Caco-2 (cell line): Measurements from ENCODE around the gene USH2A. TPM values are rescaled to one million over a fixed set of nuclear protein-coding genes. Genes with fewer than 3 reads are reported as not detected.

Experiments used
- BruUV-seq: library from RNA; stranded (reverse); fragments of 400-500 nt; replicated peaks from 2 replicates; lab custom pipeline; 2021; lab: Mats Ljungman, UMichigan
- CTCF ChIA-PET: fragments of 300-600 bp; sonication (Branson Sonifier 250); formaldehyde crosslinking; loops from one replicate; lab custom pipeline; 2022; ENCODE audit warnings: antibody characterized with exemption; lab: Charles Lee
- POLR2A ChIA-PET: fragments of 300-600 bp; sonication (Branson Sonifier 250); formaldehyde crosslinking; loops from one replicate; lab custom pipeline; 2022; ENCODE audit warnings: antibody characterized with exemption; lab: Charles Lee
- DNase-seq, 2 experiments: peaks; one replicate each; pipeline versions ENCODE4 v3.0.0 to v3.0.0-alpha.2; 2020 to 2022
- H3K27me3 ChIP-seq: replicated peaks from 2 replicates; pipeline ENCODE4 v1.6.0; 2011; ENCODE audit warnings: low read length; ENCODE audit not compliant: control insufficient read depth, insufficient read depth
- H3K36me3 ChIP-seq: 2 replicates; pipeline ENCODE4 v1.5.1; 2011; ENCODE audit warnings: low read length; ENCODE audit not compliant: control insufficient read depth, insufficient read depth
- H3K4me1 ChIP-seq: fragments of 250-450 bp; sonication (Bioruptor Pico); 2 replicates; pipeline ENCODE4 v1.5.1; 2020; ENCODE audit warnings: mild to moderate bottlenecking
- H3K4me3 ChIP-seq: 2 replicates; pipeline ENCODE4 v1.5.1; 2011; ENCODE audit warnings: low read depth, mild to moderate bottlenecking, control low read depth, low read length
- H3K9me3 ChIP-seq: fragments of 250-450 bp; sonication (Bioruptor Pico); 2 replicates; pipeline ENCODE4 v1.5.1; 2020; ENCODE audit warnings: mild to moderate bottlenecking, moderate library complexity
- H3K27ac Mint-ChIP-seq: one replicate; pipeline ENCODE4 v1.8.0; 2022; ENCODE audit warnings: mixed read lengths; ENCODE audit not compliant: unreplicated experiment
- H3K27me3 Mint-ChIP-seq: one replicate; pipeline ENCODE4 v1.8.0; 2022; ENCODE audit warnings: mixed read lengths; ENCODE audit not compliant: insufficient read depth, unreplicated experiment
- H3K36me3 Mint-ChIP-seq: one replicate; pipeline ENCODE4 v1.8.0; 2022; ENCODE audit warnings: mild to moderate bottlenecking, mixed read lengths; ENCODE audit not compliant: insufficient read depth, unreplicated experiment
- H3K4me1 Mint-ChIP-seq: one replicate; pipeline ENCODE4 v1.8.0; 2022; ENCODE audit warnings: low read depth, mixed read lengths; ENCODE audit not compliant: unreplicated experiment
- H3K4me3 Mint-ChIP-seq: one replicate; pipeline ENCODE4 v1.8.0; 2022; ENCODE audit warnings: mild to moderate bottlenecking, moderate library complexity, mixed read lengths; ENCODE audit not compliant: unreplicated experiment
- H3K9me3 Mint-ChIP-seq: one replicate; pipeline ENCODE4 v1.8.0; 2022; ENCODE audit warnings: mixed read lengths; ENCODE audit not compliant: unreplicated experiment
- CTCF ChIP-seq, 2 experiments: fragments of 200-600 bp in 1 of 2; IDR thresholded peaks; 1 replicate in 1 of 2; 2 replicates in 1 of 2; pipeline versions ENCODE4 v1.5.1 to v1.8.0; 2011 to 2022; ENCODE audit warnings: antibody characterized with exemption in 1 of 2, control low read depth in 1 of 2, inconsistent platforms in 1 of 2, low read depth in 1 of 2, low read length in 1 of 2, mild to moderate bottlenecking in 1 of 2, moderate library complexity in 1 of 2; ENCODE audit not compliant: insufficient read depth in 1 of 2, severe bottlenecking in 1 of 2, unreplicated experiment in 1 of 2
- intact Hi-C: fragments of 100-400 bp; cut with micrococcal nuclease; formaldehyde crosslinking; loops from one replicate; pipeline ENCODE4 v1.10.0; 2022; ENCODE audit not compliant: unreplicated experiment
- total RNA-seq: library from RNA; stranded (reverse); gene quantifications from 2 replicates; pipeline ENCODE4 v1.2.3, GENCODE V29; 2022

The USH2A gene
- total RNA-seq, 1 experiment from 2014 or later = 0.11 TPM

- H3K27me3 Mint-ChIP-seq = no peaks in the 10 kb centered on the region
- H3K9me3 ChIP-seq = no peaks in the 10 kb centered on the region
- no peaks in the 10 kb centered on the region for H3K27me3 ChIP-seq
- H3K4me1 ChIP-seq = no peaks in the 10 kb centered on the region
- no peak overlapping the region for H3K27ac Mint-ChIP-seq
- BruUV-seq = no TSS peak
- no peak overlapping the region for H3K4me3 Mint-ChIP-seq
- DNase-seq = no peak
- H3K9me3 Mint-ChIP-seq = peaks cover 31% of the 10 kb centered on the region
- CTCF ChIA-PET = no interaction called here
- no peak overlapping the region for H3K4me3 ChIP-seq
- peaks cover 14% of the 10 kb centered on the region for H3K4me1 Mint-ChIP-seq
- TF ChIP-seq CTCF (IDR thresholded peaks at IDR 0.05; ENCODE audit: insufficient read depth in 1 of 2, low read depth in 1 of 2, low read length in 1 of 2, severe bottlenecking in 1 of 2, unreplicated experiment in 1 of 2) = no peak
- intact Hi-C loops = loop anchor here (5.0 to 10.0 kb wide), 4 partner anchors 107 to 501 kb away; partner anchors contain the start of genes ESRRG and USH2A
- no peaks in the 10 kb centered on the region for H3K36me3 ChIP-seq
- POLR2A ChIA-PET = no interaction called here
- no peaks in the 10 kb centered on the region for H3K36me3 Mint-ChIP-seq
Measured at GRCh38 chr1:216224233-216224632, 199.0 kb downstream of the USH2A start.

- intact Hi-C loops = loop anchor here (5.0 to 10.0 kb wide), 4 partner anchors 106 to 501 kb away; partner anchors contain the start of genes ESRRG and USH2A
- ChIA-PET POLR2A (no interaction called here), CTCF (no interaction called here)
- peaks cover 13% of the 10 kb centered on the region for H3K4me1 Mint-ChIP-seq
- DNase-seq = no peak
- no peaks in the 10 kb centered on the region for H3K36me3 Mint-ChIP-seq
- no peak overlapping the region for H3K27ac Mint-ChIP-seq
- Histone ChIP-seq H3K27me3 (no peaks in the 10 kb centered on the region), H3K4me3 (no peak overlapping the region), H3K36me3 (no peaks in the 10 kb centered on the region), H3K9me3 (no peaks in the 10 kb centered on the region), H3K4me1 (no peaks in the 10 kb centered on the region)
- peaks cover 31% of the 10 kb centered on the region for H3K9me3 Mint-ChIP-seq
- H3K27me3 Mint-ChIP-seq = no peaks in the 10 kb centered on the region
- H3K4me3 Mint-ChIP-seq = no peak overlapping the region
- no peak for TF ChIP-seq CTCF (IDR thresholded peaks at IDR 0.05; ENCODE audit: insufficient read depth in 1 of 2, low read depth in 1 of 2, low read length in 1 of 2, severe bottlenecking in 1 of 2, unreplicated experiment in 1 of 2)
- no TSS peak for BruUV-seq
Measured at GRCh38 chr1:216223486-216223885, 199.8 kb downstream of the USH2A start.

- Histone ChIP-seq H3K36me3 (no peaks in the 10 kb centered on the region), H3K27me3 (no peaks in the 10 kb centered on the region), H3K9me3 (no peaks in the 10 kb centered on the region), H3K4me3 (no peak overlapping the region), H3K4me1 (no peaks in the 10 kb centered on the region)
- CTCF ChIA-PET = interaction anchor here (1.3 to 1.6 kb wide), 2 partner anchors 29 to 221 kb away, joined by 5 to 13 read pairs; no protein-coding TSS in a partner anchor
- Mint-ChIP-seq H3K36me3 (no peaks in the 10 kb centered on the region), H3K9me3 (peaks cover 20% of the 10 kb centered on the region), H3K27me3 (no peaks in the 10 kb centered on the region), H3K4me3 (no peak overlapping the region), H3K27ac (no peak overlapping the region), H3K4me1 (peaks cover 13% of the 10 kb centered on the region)
- intact Hi-C loops = loop anchor here (5.0 to 10.0 kb wide), 4 partner anchors 105 to 503 kb away; partner anchors contain the start of genes ESRRG and USH2A
- BruUV-seq = no TSS peak
- no peak for TF ChIP-seq CTCF (IDR thresholded peaks at IDR 0.05; ENCODE audit: insufficient read depth in 1 of 2, low read depth in 1 of 2, low read length in 1 of 2, severe bottlenecking in 1 of 2, unreplicated experiment in 1 of 2)
- no peak for DNase-seq
- POLR2A ChIA-PET = no interaction called here
Measured at GRCh38 chr1:216222288-216222687, 201.0 kb downstream of the USH2A start.
